ENCODE measurements around the gene IL1R1. TPM values are rescaled to one million over a fixed set of nuclear protein-coding genes. Genes with fewer than 3 reads are reported as not detected.

IL1R1 gene
- total RNA-seq, result 1.4 and 22.9 TPM in 2 replicates

GRCh38 chr2:102141970-102142828 is at the start of gene IL1R1:
Gene IL1R1 (plus strand): TSS chr2:102142746. CDS start chr2:102157725, 14,979 bp downstream.

GRCh38 chr2:102186791-102187495 is 44.4 kb downstream of the IL1R1 start, which contains the start of gene IL1RL2:
Gene IL1RL2 (plus strand): TSS chr2:102187023. CDS start chr2:102187868, 845 bp downstream.

Other genes with a start within 250 kb of the IL1R1 start
- 1.7 TPM in 1 of 2 replicates, not detected in the other for gene IL1R2, start 150.8 kb upstream of the IL1R1 start, total RNA-seq
- gene IL1RL2, start 44.3 kb downstream of the IL1R1 start, total RNA-seq, result 3.1 and 6.3 TPM in 2 replicates
- gene IL1RL1, start 168.8 kb downstream of the IL1R1 start, total RNA-seq, result 3.0 and 53.3 TPM in 2 replicates
- gene IL18R1, start 213.1 kb downstream of the IL1R1 start, total RNA-seq, result 5.5 and 9.5 TPM in 2 replicates